TTC549 (cell line): ENCODE data around the gene ISG20L2.
A peak's percentile ranks its signal among the peaks of the same experiment; 100 is the strongest.

Source experiments
- FAIRE-seq: peaks from 2 replicates; lab custom pipeline; 2012; peaks lifted over from hg19 to GRCh38; lab: Jason Lieb, UNC

Gene ISG20L2

DNA sequence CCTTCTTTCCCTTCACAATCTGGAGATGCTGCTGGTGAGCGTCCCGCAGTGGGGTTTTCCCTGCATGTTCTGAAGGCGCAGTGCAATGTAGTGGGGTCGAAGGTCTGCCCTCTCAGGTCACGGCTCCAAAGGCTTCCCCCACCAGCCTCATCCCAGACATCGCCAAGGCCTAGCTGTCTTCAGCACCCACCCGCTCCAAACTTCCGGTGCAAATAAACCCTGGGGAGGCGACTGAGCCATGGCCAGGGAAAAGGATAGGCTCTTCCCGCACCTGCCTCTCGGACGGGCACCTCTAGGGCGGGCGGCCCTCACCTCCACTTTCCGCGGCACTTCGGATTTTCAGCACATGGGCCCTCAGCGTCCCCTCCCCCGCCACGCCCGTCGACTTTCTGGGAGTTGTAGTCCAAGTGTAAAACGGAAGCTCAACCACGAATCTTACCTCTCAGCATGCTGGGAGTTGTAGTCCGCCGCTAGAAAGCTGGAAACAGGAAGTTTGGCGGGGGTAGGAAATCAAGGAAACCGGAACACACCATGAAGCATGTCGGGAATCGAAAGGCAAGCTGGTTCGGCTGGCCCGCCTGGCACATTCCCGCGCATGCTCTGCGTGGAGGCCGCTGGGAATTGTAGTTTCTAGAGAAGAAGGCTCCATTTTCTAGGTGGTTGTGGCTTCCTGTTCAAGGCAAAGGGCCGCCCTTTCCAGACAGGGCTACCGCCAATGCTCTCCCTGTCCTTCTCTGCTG, 12.3 kb upstream of the ISG20L2 start, which contains the start of gene MRPL24:
TSS of gene MRPL24 (minus strand) at position 348 of the 740 bp plus-strand sequence. CDS start 2,384 bp downstream, outside the sequence.
- FAIRE-seq, result peak; percentile 100

DNA sequence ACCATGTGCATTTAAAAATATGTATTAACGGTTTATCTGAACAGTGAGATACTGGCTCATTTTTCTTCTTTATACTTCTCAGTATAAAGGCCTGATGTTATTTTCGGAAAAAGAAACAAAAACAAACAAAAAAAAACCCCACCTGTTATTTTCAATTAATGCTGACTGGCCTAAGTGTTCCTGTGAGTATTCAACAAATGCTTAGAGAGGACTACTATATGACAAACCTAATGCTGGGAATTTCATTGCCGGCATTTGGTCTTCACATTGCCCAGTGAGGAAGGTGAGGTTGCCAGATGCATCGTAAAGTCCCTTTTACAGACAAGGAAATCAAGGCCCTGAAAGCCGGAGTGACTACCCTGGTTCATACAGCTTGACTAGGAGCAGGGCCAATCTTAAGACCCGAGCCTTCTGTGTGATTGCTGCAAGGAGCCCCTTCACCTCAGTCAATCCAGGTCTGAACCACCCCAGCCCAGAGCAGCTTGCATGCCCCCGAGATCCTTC, 11.7 kb upstream of the ISG20L2 start:
- FAIRE-seq, result peak; percentile 22

GRCh38 chr1:156738916-156739315, 10.3 kb upstream of the ISG20L2 start:
- FAIRE-seq, result no peak

- FAIRE-seq, result no peak
Measured at GRCh38 chr1:156738407-156738806, 9.8 kb upstream of the ISG20L2 start.

- no peak for FAIRE-seq
Measured at GRCh38 chr1:156733989-156734584, 5.5 kb upstream of the ISG20L2 start.

- FAIRE-seq, result no peak
Measured at GRCh38 chr1:156727926-156728598, 504 bp downstream of the ISG20L2 start, which contains the start of gene METTL25B. METTL25B (plus strand) TSS chr1:156728469; CDS start chr1:156729105, 636 bp downstream.

DNA sequence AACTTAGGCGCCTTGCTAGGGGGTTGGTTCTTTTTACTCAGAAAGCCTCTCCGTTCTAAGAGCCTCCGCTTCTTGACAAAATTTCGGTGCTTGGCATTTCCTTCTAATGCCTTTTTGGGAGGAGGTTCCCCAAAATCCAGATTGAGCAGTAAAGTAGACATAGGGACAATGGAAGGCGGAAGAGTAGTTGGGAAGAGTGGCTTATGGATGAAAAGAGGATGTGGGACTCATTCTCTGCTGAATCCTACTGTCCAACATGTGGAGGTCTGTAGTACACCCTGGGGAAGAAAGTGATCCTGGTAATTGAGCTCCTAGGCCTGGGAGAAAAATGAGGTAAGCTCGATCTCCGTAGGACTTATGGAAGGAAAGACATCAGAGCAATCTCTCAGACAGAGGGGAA, 1.1 kb downstream of the ISG20L2 start:
- no peak for FAIRE-seq

DNA sequence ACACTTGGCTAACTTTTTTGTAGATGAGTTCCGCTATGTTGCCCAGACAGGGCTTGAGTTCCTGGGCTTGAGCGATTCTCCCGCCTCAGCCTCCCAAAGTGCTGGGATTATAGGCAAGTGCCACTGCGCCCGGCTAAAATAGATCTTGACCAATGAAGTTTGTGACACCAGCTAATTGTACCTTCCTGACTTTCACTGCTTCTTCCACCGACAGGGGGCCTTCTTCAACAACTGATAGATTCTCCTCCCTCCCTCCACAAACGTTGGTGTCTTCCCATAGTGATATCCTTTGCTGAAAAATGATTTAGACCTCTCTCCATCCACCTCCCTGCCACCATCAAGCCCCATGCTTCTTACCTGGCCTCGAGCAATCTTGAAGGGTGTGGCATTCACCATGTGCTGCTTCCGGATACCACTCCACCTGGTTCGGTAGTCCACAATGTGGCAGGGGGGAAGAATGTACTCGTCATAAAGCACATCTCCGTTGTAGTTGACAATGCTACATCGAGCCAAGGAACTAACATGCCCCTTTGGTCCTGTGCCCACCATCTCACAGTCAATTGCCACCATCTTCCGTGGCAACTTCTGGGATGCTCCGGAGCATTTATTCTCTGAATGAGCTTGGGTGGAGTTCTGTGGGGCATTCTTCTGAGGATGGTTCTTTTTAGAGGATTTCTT, 1.9 kb downstream of the ISG20L2 start:
- peak; percentile 13 for FAIRE-seq

DNA sequence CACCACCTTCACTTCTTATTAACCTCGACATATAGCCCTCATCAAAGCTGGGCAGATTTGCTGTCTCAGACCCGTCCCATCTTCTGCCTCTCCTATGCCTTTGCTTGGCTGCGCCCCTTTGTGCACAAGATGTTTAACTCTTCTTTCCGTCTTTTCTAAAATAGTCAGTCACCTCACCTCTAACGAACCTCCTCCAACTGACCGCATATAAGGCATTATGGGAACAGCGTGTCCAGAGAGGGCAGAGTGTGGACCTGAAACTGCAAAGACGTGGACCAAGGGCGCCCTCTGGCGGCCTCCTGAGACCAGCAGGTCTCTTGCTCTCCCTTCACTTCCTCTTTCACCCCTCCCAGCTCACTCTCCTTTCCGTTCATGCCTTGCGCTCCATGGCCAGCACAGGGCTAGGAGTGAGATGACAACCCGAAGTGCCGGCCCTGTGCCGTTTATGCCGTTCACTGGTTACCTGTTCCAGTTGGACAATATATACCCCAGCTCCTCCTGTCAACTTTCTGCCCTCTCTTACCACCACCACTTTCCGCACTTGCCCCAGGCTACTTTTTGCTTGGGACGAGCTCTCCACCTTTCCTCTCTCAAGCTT, 2.8 kb downstream of the ISG20L2 start:
- peak; percentile 90 for FAIRE-seq

- FAIRE-seq, result no peak
Measured at GRCh38 chr1:156721535-156721934, 7.0 kb downstream of the ISG20L2 start.

- FAIRE-seq, result no peak
Measured at GRCh38 chr1:156721131-156721530, 7.4 kb downstream of the ISG20L2 start.

DNA sequence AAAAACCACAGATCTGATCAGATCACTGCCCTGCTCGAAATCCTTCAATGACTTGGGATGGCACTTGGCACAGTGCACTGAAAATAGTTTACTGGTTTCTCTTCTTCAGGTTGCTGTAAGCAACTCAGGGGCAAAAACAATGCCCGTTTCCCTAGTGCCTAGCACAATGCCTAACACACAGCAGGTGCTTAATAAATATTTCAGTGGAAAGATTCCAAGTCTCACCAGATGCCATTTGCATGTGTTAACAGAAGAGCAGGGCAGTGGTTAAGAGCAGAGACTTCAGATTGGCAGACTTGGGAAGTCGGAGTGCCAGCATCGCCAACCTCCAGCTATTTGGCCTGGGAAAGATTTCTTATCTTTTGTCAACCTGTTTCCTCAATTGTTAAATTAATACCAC, 11.2 kb downstream of the ISG20L2 start:
- FAIRE-seq, result no peak

GRCh38 chr1:156714830-156715229, 13.7 kb downstream of the ISG20L2 start:
- peak; percentile 19 for FAIRE-seq

DNA sequence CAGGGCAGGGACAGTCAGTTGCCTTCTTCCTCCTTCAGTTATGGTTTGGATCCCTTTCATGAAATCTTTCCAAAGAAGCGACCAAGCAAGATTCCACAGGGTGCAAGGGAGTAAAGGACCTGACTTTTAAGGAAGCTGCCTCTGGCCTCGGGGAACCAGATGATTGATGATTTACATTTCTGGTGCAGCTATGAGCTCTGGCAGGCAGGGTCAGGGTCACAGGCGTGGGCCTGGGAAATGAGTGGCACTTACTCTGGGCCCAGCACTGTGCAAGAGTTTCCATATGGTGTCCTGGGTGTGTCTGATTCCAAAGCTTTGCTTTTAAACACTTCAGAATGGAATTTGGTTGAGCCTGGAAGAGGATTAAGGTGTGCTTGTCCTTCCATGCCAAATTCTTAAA, 15.9 kb downstream of the ISG20L2 start:
- FAIRE-seq, result no peak

DNA sequence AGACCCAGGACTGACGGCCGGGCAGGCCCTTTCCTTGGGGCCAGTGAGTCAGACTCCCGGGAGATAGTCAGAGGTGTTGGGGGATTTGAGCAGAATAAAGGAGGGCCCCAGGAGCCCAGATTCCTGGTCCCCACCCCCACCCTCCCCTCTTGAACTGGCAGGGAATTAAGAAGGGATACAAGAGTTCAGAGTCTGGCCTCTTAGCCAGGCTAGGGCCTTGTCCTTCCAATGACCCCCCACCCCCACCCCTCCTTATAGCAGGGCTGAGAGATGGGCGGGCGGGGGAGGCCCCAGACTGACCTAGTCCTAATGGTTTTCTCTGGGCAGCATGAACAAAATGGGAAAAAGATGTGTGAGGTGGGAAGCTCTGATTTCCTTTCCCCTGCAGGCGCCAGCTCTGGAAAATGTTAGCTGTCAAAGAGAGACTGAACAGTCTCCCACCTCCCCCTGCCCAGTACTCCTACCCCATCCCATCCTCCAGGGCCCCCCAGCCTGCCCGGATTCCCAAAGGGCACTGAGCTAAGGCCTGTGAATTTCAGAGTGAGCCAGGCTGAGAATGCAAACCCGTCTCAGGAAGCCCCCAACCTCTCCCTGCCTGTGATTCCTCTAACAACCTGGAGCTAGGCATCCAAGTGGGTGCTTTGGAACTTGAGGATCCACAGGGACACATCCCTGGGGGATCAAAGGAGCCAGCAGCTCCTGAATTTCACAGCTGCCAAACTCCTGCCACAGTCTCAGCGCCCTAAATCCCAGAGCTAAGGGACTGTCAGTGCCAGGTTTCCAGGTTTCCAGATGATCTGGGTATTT, 17.4 kb downstream of the ISG20L2 start:
- no peak for FAIRE-seq

- no peak for FAIRE-seq
Measured at GRCh38 chr1:156709757-156710489, 18.6 kb downstream of the ISG20L2 start.

GRCh38 chr1:156709031-156709430, 19.5 kb downstream of the ISG20L2 start:
- FAIRE-seq, result no peak

- FAIRE-seq, result no peak
Measured at GRCh38 chr1:156708218-156708661, 20.3 kb downstream of the ISG20L2 start.

GRCh38 chr1:156707417-156708217, 20.9 kb downstream of the ISG20L2 start:
- no peak for FAIRE-seq
